ENCODE results near the gene TRIM26. TPM values are rescaled to one million over a fixed set of nuclear protein-coding genes. Genes with fewer than 3 reads are reported as not detected.

TRIM26 gene
- total and polyA plus RNA-seq, 2 experiments from 2014 or later, result 18.0 to 24.4 TPM

GRCh38 chr6:30162265-30163089, 50.7 kb downstream of the TRIM26 start:
- Histone ChIP-seq H3K27me3 (peaks cover 36% of the 10 kb centered on the region), H3K4me3 (no peak overlapping the region), H3K27ac (no peak overlapping the region), H3K4me1 (ENCODE audit: low read depth) (no peaks in the 10 kb centered on the region), H3K36me3 (no peaks in the 10 kb centered on the region), H3K9me3 (ENCODE audit: low read depth) (no peaks in the 10 kb centered on the region)
- no peak for DNase-seq (ENCODE audit: low read depth in 1 of 2, low spot score in 1 of 2)
- no peak for TF ChIP-seq CTCF (IDR thresholded peaks at IDR 0.05; ENCODE audit: low read depth, low read length)

GRCh38 chr6:30160785-30161531, 52.2 kb downstream of the TRIM26 start, which contains the start of gene TRIM10:
TRIM10 (minus strand) TSS chr6:30161211; CDS start chr6:30160858, 353 bp downstream.
- TF ChIP-seq CTCF (IDR thresholded peaks at IDR 0.05; ENCODE audit: low read depth, low read length), result no peak
- H3K27me3 ChIP-seq, result peaks cover 37% of the 10 kb centered on the region
- H3K9me3 ChIP-seq (ENCODE audit: low read depth), result no peaks in the 10 kb centered on the region
- H3K4me3 ChIP-seq, result no peak within 1 kb of the TSS
- no peaks in the 10 kb centered on the region for H3K4me1 ChIP-seq (ENCODE audit: low read depth)
- no peaks in the 10 kb centered on the region for H3K36me3 ChIP-seq
- H3K27ac ChIP-seq, result no peak within 1 kb of the TSS
- no peak for DNase-seq (ENCODE audit: low read depth in 1 of 2, low spot score in 1 of 2)

GRCh38 chr6:30160008-30160784, 53.0 kb downstream of the TRIM26 start:
- Histone ChIP-seq H3K4me3 (no peak overlapping the region), H3K27ac (no peak overlapping the region), H3K4me1 (ENCODE audit: low read depth) (no peaks in the 10 kb centered on the region), H3K9me3 (ENCODE audit: low read depth) (no peaks in the 10 kb centered on the region), H3K36me3 (no peaks in the 10 kb centered on the region), H3K27me3 (peaks cover 45% of the 10 kb centered on the region)
- TF ChIP-seq CTCF (IDR thresholded peaks at IDR 0.05; ENCODE audit: low read depth, low read length), result no peak
- no peak for DNase-seq (ENCODE audit: low read depth in 1 of 2, low spot score in 1 of 2)

- no peak overlapping the region for H3K4me3 ChIP-seq
- no peaks in the 10 kb centered on the region for H3K4me1 ChIP-seq (ENCODE audit: low read depth)
- DNase-seq (ENCODE audit: low read depth in 1 of 2, low spot score in 1 of 2), result no peak
- no peaks in the 10 kb centered on the region for H3K9me3 ChIP-seq (ENCODE audit: low read depth)
- no peak for TF ChIP-seq CTCF (IDR thresholded peaks at IDR 0.05; ENCODE audit: low read depth, low read length)
- peaks cover 58% of the 10 kb centered on the region for H3K27me3 ChIP-seq
- H3K36me3 ChIP-seq, result no peaks in the 10 kb centered on the region
- H3K27ac ChIP-seq, result no peak overlapping the region
Observed at GRCh38 chr6:30158475-30159040, 54.6 kb downstream of the TRIM26 start.

- Histone ChIP-seq H3K9me3 (ENCODE audit: low read depth) (no peaks in the 10 kb centered on the region), H3K27me3 (peaks cover 64% of the 10 kb centered on the region), H3K36me3 (no peaks in the 10 kb centered on the region), H3K27ac (no peak overlapping the region), H3K4me3 (no peak overlapping the region), H3K4me1 (ENCODE audit: low read depth) (no peaks in the 10 kb centered on the region)
- no peak for TF ChIP-seq CTCF (IDR thresholded peaks at IDR 0.05; ENCODE audit: low read depth, low read length)
- no peak for DNase-seq (ENCODE audit: low read depth in 1 of 2, low spot score in 1 of 2)
Observed at GRCh38 chr6:30157999-30158398, 55.2 kb downstream of the TRIM26 start.

All from cardiac muscle cell (in vitro differentiated cells and primary cell).